H9 (cell line): ENCODE data around the gene SCGB1D2. TPM values are rescaled to one million over a fixed set of nuclear protein-coding genes. Genes with fewer than 3 reads are reported as not detected.

Experiments used
- DNase-seq: peaks from one replicate; pipeline ENCODE4 v3.0.0-alpha.2; 2017
- H2AFZ ChIP-seq: one replicate; pipeline ENCODE4 v1.6.1; 2013; ENCODE audit warnings: mild to moderate bottlenecking, low read length, control low read depth, moderate library complexity
- H2AK5ac ChIP-seq: 2 replicates; pipeline ENCODE4 v1.6.1; 2013; ENCODE audit warnings: low read length, control low read depth, mixed read lengths; ENCODE audit not compliant: insufficient read length
- H2BK120ac ChIP-seq: one replicate; pipeline ENCODE4 v1.6.1; 2013; ENCODE audit warnings: low read depth, mild to moderate bottlenecking, low read length, control low read depth, inconsistent platforms; ENCODE audit not compliant: poor library complexity, severe bottlenecking
- H2BK12ac ChIP-seq: 2 replicates; pipeline ENCODE4 v1.6.1; 2013; ENCODE audit warnings: low read length, control low read depth, mixed read lengths, low read depth; ENCODE audit not compliant: insufficient read length
- H2BK15ac ChIP-seq: 2 replicates; pipeline ENCODE4 v1.6.1; 2013; ENCODE audit warnings: low read depth, low read length, control low read depth
- H2BK20ac ChIP-seq: one replicate; pipeline ENCODE4 v1.6.1; 2013; ENCODE audit warnings: low read depth, mild to moderate bottlenecking, low read length, control low read depth, inconsistent platforms; ENCODE audit not compliant: poor library complexity, severe bottlenecking
- H2BK5ac ChIP-seq: 2 replicates; pipeline ENCODE4 v1.6.1; 2013; ENCODE audit warnings: low read length, control low read depth, mixed read lengths; ENCODE audit not compliant: insufficient read length
- H3K14ac ChIP-seq: 2 replicates; pipeline ENCODE4 v1.6.1; 2013; ENCODE audit warnings: low read length, control low read depth; ENCODE audit not compliant: insufficient read depth
- H3K18ac ChIP-seq: 2 replicates; pipeline ENCODE4 v1.6.1; 2013; ENCODE audit warnings: low read depth, mild to moderate bottlenecking, mixed read lengths, low read length, control low read depth; ENCODE audit not compliant: insufficient read length
- H3K23ac ChIP-seq: 2 replicates; pipeline ENCODE4 v1.6.1; 2013; ENCODE audit warnings: low read length, control low read depth, mixed read lengths, low read depth; ENCODE audit not compliant: insufficient read length
- H3K23me2 ChIP-seq: 2 replicates; pipeline ENCODE4 v1.6.1; 2013; ENCODE audit warnings: low read depth, mild to moderate bottlenecking, mixed read lengths, low read length, control low read depth; ENCODE audit not compliant: insufficient read length, poor library complexity, severe bottlenecking
- H3K27ac ChIP-seq: 2 replicates; pipeline ENCODE4 v1.5.1; 2013; ENCODE audit warnings: low read length, control low read depth, mixed read lengths, low read depth; ENCODE audit not compliant: insufficient read length
- H3K27me3 ChIP-seq: 2 replicates; pipeline ENCODE4 v1.6.1; 2013; ENCODE audit warnings: low read length, control low read depth, inconsistent platforms; ENCODE audit not compliant: insufficient read depth
- H3K4ac ChIP-seq: 2 replicates; pipeline ENCODE4 v1.6.1; 2013; ENCODE audit warnings: low read depth, mild to moderate bottlenecking, control low read depth, inconsistent platforms, low read length, moderate library complexity
- H3K4me1 ChIP-seq: 2 replicates; pipeline ENCODE4 v1.6.1; 2013; ENCODE audit warnings: low read length, control low read depth, inconsistent platforms; ENCODE audit not compliant: insufficient read depth
- H3K4me2 ChIP-seq: 2 replicates; pipeline ENCODE4 v1.6.1; 2013; ENCODE audit warnings: low read length, control low read depth, mixed read lengths; ENCODE audit not compliant: insufficient read length, insufficient read depth
- H3K56ac ChIP-seq: 2 replicates; pipeline ENCODE4 v1.6.1; 2013; ENCODE audit warnings: low read depth, mild to moderate bottlenecking, mixed read lengths, low read length, control low read depth; ENCODE audit not compliant: insufficient read length
- H3K79me1 ChIP-seq: 2 replicates; pipeline ENCODE4 v1.6.1; 2013; ENCODE audit warnings: low read depth, mild to moderate bottlenecking, moderate library complexity, low read length, control low read depth, inconsistent platforms; ENCODE audit not compliant: insufficient read depth, poor library complexity, severe bottlenecking
- H3K79me2 ChIP-seq: 2 replicates; pipeline ENCODE4 v1.6.1; 2013; ENCODE audit warnings: low read length, control low read depth, inconsistent platforms; ENCODE audit not compliant: insufficient read depth
- H3K9ac ChIP-seq: 2 replicates; pipeline ENCODE4 v1.6.1; 2013; ENCODE audit warnings: low read length, control low read depth, mixed read lengths; ENCODE audit not compliant: insufficient read length; ENCODE audit errors: extremely low read depth
- H3K9me3 ChIP-seq: one replicate; pipeline ENCODE4 v1.6.1; 2013; ENCODE audit warnings: low read depth, low read length, inconsistent platforms; ENCODE audit not compliant: control insufficient read depth
- H3T11ph ChIP-seq: one replicate; pipeline ENCODE4 v1.6.1; 2013; ENCODE audit warnings: mild to moderate bottlenecking, low read length, control low read depth, inconsistent platforms
- H4K20me1 ChIP-seq: one replicate; pipeline ENCODE4 v1.6.1; 2013; ENCODE audit not compliant: control insufficient read depth, insufficient read length, insufficient read depth
- H4K5ac ChIP-seq: 2 replicates; pipeline ENCODE4 v1.6.1; 2013; ENCODE audit warnings: low read depth, mild to moderate bottlenecking, mixed read lengths, low read length, control low read depth; ENCODE audit not compliant: insufficient read length
- H4K8ac ChIP-seq: replicated peaks from 2 replicates; pipeline ENCODE4 v1.6.1; 2013; ENCODE audit warnings: low read length, control low read depth, mixed read lengths, low read depth; ENCODE audit not compliant: insufficient read length
- H4K91ac ChIP-seq: 2 replicates; pipeline ENCODE4 v1.6.1; 2013; ENCODE audit warnings: low read depth, mild to moderate bottlenecking, moderate library complexity, mixed read lengths, low read length, control low read depth; ENCODE audit not compliant: insufficient read length
- H3K27ac Mint-ChIP-seq, 3 experiments: 2 replicates in 2 of 3; 3 replicates in 1 of 3; pipeline ENCODE4 v1.8.0; 2020 to 2021; ENCODE audit warnings: mixed read lengths in 3 of 3, mild to moderate bottlenecking in 1 of 3, moderate library complexity in 1 of 3
- H3K27me3 Mint-ChIP-seq: 2 replicates; pipeline ENCODE4 v1.8.0; 2021; ENCODE audit warnings: low read depth, mild to moderate bottlenecking, moderate library complexity, mixed read lengths
- H3K36me3 Mint-ChIP-seq, 3 experiments: 2 replicates in 2 of 3; 3 replicates in 1 of 3; pipeline ENCODE4 v1.8.0; 2020 to 2021; ENCODE audit warnings: low read depth in 3 of 3, mixed read lengths in 3 of 3; ENCODE audit not compliant: insufficient read depth in 1 of 3
- H3K4me1 Mint-ChIP-seq, 2 experiments: 2 replicates each; pipeline ENCODE4 v1.8.0; 2020; ENCODE audit warnings: mixed read lengths in 2 of 2
- H3K4me3 Mint-ChIP-seq, 2 experiments: 2 replicates in 1 of 2; 3 replicates in 1 of 2; pipeline ENCODE4 v1.8.0; 2020 to 2021; ENCODE audit warnings: mild to moderate bottlenecking in 2 of 2, mixed read lengths in 2 of 2, moderate library complexity in 1 of 2
- H3K9me3 Mint-ChIP-seq, 2 experiments: 2 replicates in 1 of 2; 3 replicates in 1 of 2; pipeline ENCODE4 v1.8.0; 2020; ENCODE audit warnings: mild to moderate bottlenecking in 2 of 2, mixed read lengths in 2 of 2, moderate library complexity in 1 of 2
- CTCF ChIP-seq: fragments of 200-600 bp; sonication (generic); conservative IDR thresholded peaks from 3 replicates; pipeline ENCODE4 v1.8.0; 2021; ENCODE audit warnings: antibody characterized with exemption, mild to moderate bottlenecking
- WGBS: extraction: QIAGEN DNeasy Blood & Tissue Kit; methylation state at CpG from one replicate; pipeline ENCODE4 v1.1.7; 2013; ENCODE audit warnings: missing lambda C conversion rate, low lambda C conversion rate, mixed read lengths; ENCODE audit not compliant: insufficient read length; ENCODE audit errors: extremely low coverage; 5-methylcytosine and 5-hydroxymethylcytosine counted together
- total RNA-seq: library from RNA; stranded (reverse); gene quantifications from 2 replicates; pipeline ENCODE4 v1.2.1, GENCODE V29; 2021

The SCGB1D2 gene
- total RNA-seq, 1 experiment from 2014 or later, result not detected

GRCh38 chr11:62266558-62266957 is 24.5 kb downstream of the SCGB1D2 start:
- H2BK12ac ChIP-seq, result no peak overlapping the region
- no peaks in the 10 kb centered on the region for H3K79me1 ChIP-seq
- H3K27me3 ChIP-seq, result no peaks in the 10 kb centered on the region
- Mint-ChIP-seq H3K4me3 (no peak overlapping the region), H3K9me3 (no peaks in the 10 kb centered on the region), H3K27me3 (peaks cover 6% of the 10 kb centered on the region), H3K27ac (no peak overlapping the region), H3K36me3 (no peaks in the 10 kb centered on the region; a peak in 1 of 7 replicates), H3K4me1 (peaks cover 0 to 4% of the 10 kb centered on the region in 2 experiments; a peak in 2 of 4 replicates)
- no peaks in the 10 kb centered on the region for H3K23me2 ChIP-seq
- H3K56ac ChIP-seq, result no peak overlapping the region
- H3K4ac ChIP-seq, result no peak overlapping the region
- no peak overlapping the region for H2BK15ac ChIP-seq
- H4K20me1 ChIP-seq, result no peaks in the 10 kb centered on the region
- H3K9me3 ChIP-seq, result no peaks in the 10 kb centered on the region
- no peak overlapping the region for H4K5ac ChIP-seq
- H2AK5ac ChIP-seq, result no peak overlapping the region
- H3K79me2 ChIP-seq, result no peaks in the 10 kb centered on the region
- no peak overlapping the region for H3K4me2 ChIP-seq
- TF ChIP-seq CTCF, result no peak
- H4K91ac ChIP-seq, result no peak overlapping the region
- no peak for DNase-seq
- H2AFZ ChIP-seq, result no peak overlapping the region
- H3K9ac ChIP-seq, result no peak overlapping the region
- no peak overlapping the region for H3K14ac ChIP-seq
- no peak overlapping the region for H3K23ac ChIP-seq
- H2BK5ac ChIP-seq, result no peak overlapping the region
- H4K8ac ChIP-seq, result no peak overlapping the region
- WGBS, result no CpG with 5 or more reads among the region's 4 CpGs
- H2BK120ac ChIP-seq, result no peak overlapping the region
- H2BK20ac ChIP-seq, result no peak overlapping the region
- H3K27ac ChIP-seq, result no peak overlapping the region
- H3K4me1 ChIP-seq, result peaks cover 3% of the 10 kb centered on the region; the same call in 1 of the 2 replicates
- H3K18ac ChIP-seq, result no peak overlapping the region
- H3T11ph ChIP-seq, result no peak overlapping the region
